ENCODE measurements around the gene TCAIM. TPM values are rescaled to one million over a fixed set of nuclear protein-coding genes. Genes with fewer than 3 reads are reported as not detected.

The TCAIM gene
- total and polyA plus RNA-seq, 2 donors (not counting 3 experiments of a cell fraction or from before 2014, with no cell fraction given) = 9.2 to 18.2 TPM

DNA sequence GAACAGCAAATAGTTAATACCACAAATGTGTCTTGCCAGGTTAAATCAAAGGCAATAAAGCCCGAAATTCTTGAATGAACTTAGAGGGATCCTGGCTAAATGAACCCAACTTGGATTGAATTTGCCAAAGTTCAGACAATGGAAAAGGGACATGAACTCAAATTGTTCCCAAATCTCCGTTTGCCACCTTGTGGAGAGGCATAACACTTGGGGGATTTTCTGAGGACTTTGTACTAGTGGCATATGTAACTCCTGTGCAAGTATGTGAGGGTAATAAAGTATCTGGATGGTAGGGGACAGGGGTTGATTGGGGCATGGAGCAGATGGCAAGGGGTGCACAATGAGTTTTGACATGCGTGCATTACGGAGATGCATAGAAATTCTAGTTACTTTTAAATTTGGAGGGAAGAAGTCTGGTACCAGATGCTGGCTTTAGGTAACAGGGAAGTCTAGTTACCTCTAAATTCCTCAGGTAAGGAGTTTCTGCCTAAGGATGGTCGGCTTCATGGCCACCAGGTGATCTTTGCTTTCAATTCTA is 1.2 kb upstream of the TCAIM start:
- Histone ChIP-seq H3K9ac (replicated peaks; ENCODE audit: extremely low read depth, insufficient read depth, low read length) (no peak overlapping the region), H3K79me2 (ENCODE audit: control insufficient read depth, insufficient read depth, low read length) (peaks cover 9% of the 10 kb centered on the region), H3K27ac (ENCODE audit: insufficient read depth, low read depth, low read length) (no peak overlapping the region), H3K36me3 (ENCODE audit: control insufficient read depth in 2 of 2, extremely low read depth in 1 of 2, insufficient read depth in 2 of 2, low read length in 2 of 2) (no peaks in the 10 kb centered on the region), H3K4me2 (ENCODE audit: insufficient read depth, low read length) (peak overlapping the region; percentile 99), H3K9me1 (replicated peaks; ENCODE audit: control insufficient read depth, extremely low read depth, insufficient read depth, low read length) (no peaks in the 10 kb centered on the region), H2AFZ (ENCODE audit: low read depth, low read length) (peak overlapping the region; percentile 56), H3K27me3 (ENCODE audit: control insufficient read depth in 2 of 2, insufficient read depth in 2 of 2, low read length in 2 of 2) (peaks cover 7 to 9% of the 10 kb centered on the region in 2 experiments), H3K9me3 (replicated peaks; ENCODE audit: control insufficient read depth, insufficient read depth, low read length) (no peaks in the 10 kb centered on the region), H3K4me1 (ENCODE audit: control insufficient read depth, extremely low read depth, insufficient read depth, low read length) (peaks cover 9% of the 10 kb centered on the region), H3K4me3 (replicated peaks in 1 of 3; ENCODE audit: insufficient read depth in 1 of 3, low read depth in 1 of 3, low read length in 3 of 3) (peak overlapping the region in 2 of 3 experiments; percentile 65 to 94), H4K20me1 (replicated peaks; ENCODE audit: control insufficient read depth, extremely low read depth, insufficient read depth, low read length) (no peaks in the 10 kb centered on the region)
- POLR2A ChIA-PET = no interaction called here
- BruUV-seq (replicated peaks) = no TSS peak
- intact Hi-C loops (cut with micrococcal nuclease) = no loop called here
- TF ChIP-seq POLR2A (IDR thresholded peaks at IDR 0.05; ENCODE audit: low read depth, low read length) (no peak), POLR2AphosphoS5 (IDR thresholded peaks at IDR 0.05; ENCODE audit: insufficient read depth, low read depth, low read length) (no peak), EZH2 (IDR thresholded peaks at IDR 0.05; ENCODE audit: borderline replicate concordance, low read depth, low read length, severe bottlenecking) (no peak), GATA2 (IDR thresholded peaks at IDR 0.05; ENCODE audit: insufficient read depth, insufficient read length, low read depth, low read length) (no peak), FOS (IDR thresholded peaks at IDR 0.05; ENCODE audit: borderline replicate concordance, insufficient read depth, low read length) (no peak), MYC (IDR thresholded peaks at IDR 0.05; ENCODE audit: low read depth, low read length) (no peak), JUN (IDR thresholded peaks at IDR 0.05; ENCODE audit: borderline replicate concordance, insufficient read depth, insufficient read length, low read depth) (no peak)
- TF ChIP-seq, protein P1, sequence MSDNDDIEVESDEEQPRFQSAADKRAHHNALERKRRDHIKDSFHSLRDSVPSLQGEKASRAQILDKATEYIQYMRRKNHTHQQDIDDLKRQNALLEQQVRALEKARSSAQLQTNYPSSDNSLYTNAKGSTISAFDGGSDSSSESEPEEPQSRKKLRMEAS (IDR thresholded peaks at IDR 0.05; ENCODE audit: insufficient read depth, insufficient read length) = no peak
- TF ChIP-seq, protein P2, sequence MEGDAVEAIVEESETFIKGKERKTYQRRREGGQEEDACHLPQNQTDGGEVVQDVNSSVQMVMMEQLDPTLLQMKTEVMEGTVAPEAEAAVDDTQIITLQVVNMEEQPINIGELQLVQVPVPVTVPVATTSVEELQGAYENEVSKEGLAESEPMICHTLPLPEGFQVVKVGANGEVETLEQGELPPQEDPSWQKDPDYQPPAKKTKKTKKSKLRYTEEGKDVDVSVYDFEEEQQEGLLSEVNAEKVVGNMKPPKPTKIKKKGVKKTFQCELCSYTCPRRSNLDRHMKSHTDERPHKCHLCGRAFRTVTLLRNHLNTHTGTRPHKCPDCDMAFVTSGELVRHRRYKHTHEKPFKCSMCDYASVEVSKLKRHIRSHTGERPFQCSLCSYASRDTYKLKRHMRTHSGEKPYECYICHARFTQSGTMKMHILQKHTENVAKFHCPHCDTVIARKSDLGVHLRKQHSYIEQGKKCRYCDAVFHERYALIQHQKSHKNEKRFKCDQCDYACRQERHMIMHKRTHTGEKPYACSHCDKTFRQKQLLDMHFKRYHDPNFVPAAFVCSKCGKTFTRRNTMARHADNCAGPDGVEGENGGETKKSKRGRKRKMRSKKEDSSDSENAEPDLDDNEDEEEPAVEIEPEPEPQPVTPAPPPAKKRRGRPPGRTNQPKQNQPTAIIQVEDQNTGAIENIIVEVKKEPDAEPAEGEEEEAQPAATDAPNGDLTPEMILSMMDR (IDR thresholded peaks at IDR 0.05; ENCODE audit: extremely low read depth in 1 of 2, insufficient read depth in 1 of 2, low read depth in 1 of 2, low read length in 2 of 2) = no peak
- DNase-seq (ENCODE audit: low read depth, low spot score) (no peak), FAIRE-seq (no peak)
- CTCF ChIA-PET = interaction anchor here (1.3 to 2.8 kb wide), 3 partner anchors 14 to 102 kb away, joined by 4 to 10 read pairs (median 8); no protein-coding TSS in a partner anchor
- dilution Hi-C loops (cut with MboI; ENCODE audit: extremely low pct_ligation_motif_present, low sequenced_read_pairs) = no loop called here
